ENCODE data around the gene MERTK.
"Not testable (repeated sequence)": the region's sequence is repeated elsewhere in the genome, so short reads cannot be mapped to it uniquely, and the experiment has no call there.

The MERTK gene

DNA sequence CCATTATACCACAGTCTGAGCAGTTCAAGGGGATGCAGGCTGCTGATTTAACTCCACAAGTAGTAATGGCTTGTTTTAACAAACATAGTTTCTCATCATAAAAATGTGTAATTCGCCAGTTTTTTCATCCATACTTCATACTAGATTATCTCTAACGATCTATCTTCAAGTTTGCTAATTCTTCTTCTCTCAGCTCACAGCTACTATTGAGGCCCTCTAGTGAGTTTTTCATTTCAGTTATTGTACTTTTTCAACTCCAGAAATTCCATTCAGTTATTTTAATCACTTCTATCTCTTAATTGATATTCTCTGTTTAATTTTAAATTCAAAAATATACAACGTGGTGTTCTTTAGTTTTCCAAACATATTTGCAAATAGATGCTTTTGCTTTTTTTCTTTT lies 136.5 kb downstream of the MERTK start:
- TF ChIP-seq, protein P1, sequence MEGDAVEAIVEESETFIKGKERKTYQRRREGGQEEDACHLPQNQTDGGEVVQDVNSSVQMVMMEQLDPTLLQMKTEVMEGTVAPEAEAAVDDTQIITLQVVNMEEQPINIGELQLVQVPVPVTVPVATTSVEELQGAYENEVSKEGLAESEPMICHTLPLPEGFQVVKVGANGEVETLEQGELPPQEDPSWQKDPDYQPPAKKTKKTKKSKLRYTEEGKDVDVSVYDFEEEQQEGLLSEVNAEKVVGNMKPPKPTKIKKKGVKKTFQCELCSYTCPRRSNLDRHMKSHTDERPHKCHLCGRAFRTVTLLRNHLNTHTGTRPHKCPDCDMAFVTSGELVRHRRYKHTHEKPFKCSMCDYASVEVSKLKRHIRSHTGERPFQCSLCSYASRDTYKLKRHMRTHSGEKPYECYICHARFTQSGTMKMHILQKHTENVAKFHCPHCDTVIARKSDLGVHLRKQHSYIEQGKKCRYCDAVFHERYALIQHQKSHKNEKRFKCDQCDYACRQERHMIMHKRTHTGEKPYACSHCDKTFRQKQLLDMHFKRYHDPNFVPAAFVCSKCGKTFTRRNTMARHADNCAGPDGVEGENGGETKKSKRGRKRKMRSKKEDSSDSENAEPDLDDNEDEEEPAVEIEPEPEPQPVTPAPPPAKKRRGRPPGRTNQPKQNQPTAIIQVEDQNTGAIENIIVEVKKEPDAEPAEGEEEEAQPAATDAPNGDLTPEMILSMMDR (conservative IDR thresholded peaks at IDR 0.05; ENCODE audit: control insufficient read depth, insufficient read depth, low read depth, low read length) = no peak
- no peak overlapping the region for H3K4me3 ChIP-seq (ENCODE audit: control insufficient read depth, low read depth, low read length)
- no peak for DNase-seq (ENCODE audit: low read depth)

DNA sequence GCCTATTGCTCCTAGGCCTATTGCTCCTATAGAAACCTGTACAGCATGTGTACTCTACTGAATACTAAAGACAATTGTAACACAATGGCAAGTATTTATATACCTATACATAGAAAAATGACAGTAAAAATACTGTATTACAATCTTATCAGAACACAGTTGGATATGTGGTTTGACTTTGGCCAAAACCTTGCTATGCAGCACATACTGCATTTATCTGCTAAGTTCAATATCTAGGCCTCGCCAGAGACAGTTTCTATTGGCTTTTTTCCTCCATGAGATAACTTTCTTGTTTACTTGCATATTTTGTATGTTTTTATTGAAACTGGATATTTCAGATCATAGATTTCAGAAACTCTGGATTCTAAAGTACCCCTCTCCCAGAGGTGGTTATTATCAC lies 137.4 kb downstream of the MERTK start:
- no peak overlapping the region for H3K4me3 ChIP-seq (ENCODE audit: control insufficient read depth, low read depth, low read length)
- TF ChIP-seq, protein P1 (conservative IDR thresholded peaks at IDR 0.05; ENCODE audit: control insufficient read depth, insufficient read depth, low read depth, low read length) = no peak
- DNase-seq (ENCODE audit: low read depth) = no peak

DNA sequence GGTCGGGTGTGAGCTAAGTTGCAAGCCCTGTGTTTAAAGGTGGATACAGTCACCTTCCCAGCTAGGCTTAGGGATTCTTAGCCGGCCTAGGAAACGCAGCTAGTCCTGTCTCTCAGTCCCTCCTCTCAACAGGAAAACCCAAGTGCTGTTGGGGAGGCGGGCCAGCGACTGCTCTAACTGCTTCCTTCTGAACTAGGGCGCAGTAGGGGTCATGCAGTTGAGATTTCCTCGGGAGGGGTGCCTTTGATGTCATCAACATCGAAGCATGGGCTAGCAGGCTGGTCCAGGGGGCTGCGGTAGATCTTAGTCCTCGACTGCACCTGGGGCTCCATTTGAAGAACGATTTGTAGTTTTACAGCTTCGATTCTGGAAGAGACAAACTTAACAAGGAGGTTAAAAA lies 141.1 kb downstream of the MERTK start:
- not testable (repeated sequence) for DNase-seq (ENCODE audit: low read depth); H3K4me3 ChIP-seq (ENCODE audit: control insufficient read depth, low read depth, low read length)

DNA sequence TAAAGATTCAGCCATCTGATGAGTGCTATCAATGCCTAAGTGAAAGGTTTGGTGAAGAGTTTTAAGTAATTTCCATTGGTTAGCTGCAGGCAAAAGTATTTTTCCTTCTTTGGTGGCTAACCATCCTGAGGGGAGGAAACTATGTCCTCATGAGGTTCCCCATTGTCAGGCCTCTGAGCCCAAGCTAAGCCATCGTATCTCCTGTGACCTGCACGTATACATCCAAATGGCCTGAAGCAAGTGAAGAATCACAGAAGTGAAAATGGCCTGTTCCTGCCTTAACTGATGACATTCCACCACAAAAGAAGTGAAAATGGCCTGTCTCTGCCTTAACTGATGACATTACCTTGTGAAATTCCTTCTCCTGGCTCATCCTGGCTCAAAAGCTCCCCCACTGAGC lies 141.7 kb downstream of the MERTK start:
- H3K4me3 ChIP-seq (ENCODE audit: control insufficient read depth, low read depth, low read length); DNase-seq (ENCODE audit: low read depth): not testable (repeated sequence)

DNA sequence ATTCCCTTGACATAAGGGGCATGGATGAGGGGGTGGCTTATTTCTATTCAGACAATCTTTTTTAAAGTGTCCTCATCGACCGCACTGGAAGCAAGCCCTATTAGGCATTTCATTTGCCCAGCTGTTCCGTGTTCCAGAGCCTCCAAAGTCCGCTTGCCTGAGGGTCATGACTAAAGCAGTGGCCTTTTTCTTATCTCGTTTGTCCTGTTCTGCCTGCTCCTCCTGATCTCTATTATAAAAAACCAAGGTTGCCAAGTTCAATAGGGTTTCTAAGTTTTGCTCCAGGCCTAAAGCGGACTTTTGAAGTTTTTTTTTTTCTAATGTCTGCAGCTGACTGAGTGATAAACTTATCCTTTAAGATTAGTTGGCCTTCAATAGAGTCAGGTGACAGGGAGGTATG lies 143.1 kb downstream of the MERTK start:
- H3K4me3 ChIP-seq (ENCODE audit: control insufficient read depth, low read depth, low read length); DNase-seq (ENCODE audit: low read depth): not testable (repeated sequence)

DNA sequence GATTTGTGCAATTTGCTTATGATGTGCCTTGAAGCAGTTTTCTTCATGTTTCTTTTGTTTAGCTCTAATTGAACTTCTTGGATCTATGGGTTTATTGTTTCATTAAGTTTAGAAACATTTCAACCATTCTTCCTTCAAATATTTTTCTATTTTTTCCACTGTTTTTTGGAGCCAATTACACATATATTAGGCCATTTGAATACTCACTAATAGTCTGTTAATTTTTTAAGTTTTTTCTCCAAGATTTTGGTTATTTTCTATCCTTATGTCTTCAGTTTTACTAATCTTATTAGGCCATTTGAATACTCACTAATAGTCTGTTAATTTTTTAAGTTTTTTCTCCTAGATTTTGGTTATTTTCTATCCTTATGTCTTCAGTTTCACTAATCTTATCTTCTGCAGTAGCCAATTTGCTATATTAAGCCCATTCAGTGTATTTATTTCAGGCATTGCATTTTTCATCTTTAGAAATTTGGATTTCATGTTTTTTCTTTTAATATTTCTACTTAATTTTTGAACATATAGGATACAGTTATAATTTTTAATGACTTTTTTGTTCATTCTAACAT lies 147.1 kb downstream of the MERTK start:
- TF ChIP-seq, protein P1 (conservative IDR thresholded peaks at IDR 0.05; ENCODE audit: control insufficient read depth, insufficient read depth, low read depth, low read length) = no peak
- no peak for DNase-seq (ENCODE audit: low read depth)
- no peak overlapping the region for H3K4me3 ChIP-seq (ENCODE audit: control insufficient read depth, low read depth, low read length)

DNA sequence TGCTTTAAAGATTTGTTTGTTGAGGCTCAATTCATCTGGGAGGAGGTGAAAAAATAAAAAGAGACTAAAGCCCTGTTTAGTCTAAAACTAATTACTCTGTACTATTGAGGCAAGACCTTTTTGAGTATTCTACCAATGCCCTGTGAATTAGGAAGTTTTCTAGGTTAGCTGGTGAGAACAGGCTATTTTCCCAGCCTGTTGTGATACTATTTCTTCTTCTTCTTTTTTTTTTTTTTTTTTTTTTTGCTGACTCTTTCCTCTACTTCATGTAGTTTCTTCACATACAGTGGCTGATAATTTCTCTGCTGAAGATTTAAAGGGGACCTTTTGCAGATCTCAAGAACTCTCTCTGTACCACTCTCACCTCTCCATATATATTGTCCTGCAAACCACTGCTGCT lies 147.8 kb downstream of the MERTK start:
- DNase-seq (ENCODE audit: low read depth) = no peak
- H3K4me3 ChIP-seq (ENCODE audit: control insufficient read depth, low read depth, low read length) = no peak overlapping the region
- TF ChIP-seq, protein P1 (conservative IDR thresholded peaks at IDR 0.05; ENCODE audit: control insufficient read depth, insufficient read depth, low read depth, low read length) = no peak

DNA sequence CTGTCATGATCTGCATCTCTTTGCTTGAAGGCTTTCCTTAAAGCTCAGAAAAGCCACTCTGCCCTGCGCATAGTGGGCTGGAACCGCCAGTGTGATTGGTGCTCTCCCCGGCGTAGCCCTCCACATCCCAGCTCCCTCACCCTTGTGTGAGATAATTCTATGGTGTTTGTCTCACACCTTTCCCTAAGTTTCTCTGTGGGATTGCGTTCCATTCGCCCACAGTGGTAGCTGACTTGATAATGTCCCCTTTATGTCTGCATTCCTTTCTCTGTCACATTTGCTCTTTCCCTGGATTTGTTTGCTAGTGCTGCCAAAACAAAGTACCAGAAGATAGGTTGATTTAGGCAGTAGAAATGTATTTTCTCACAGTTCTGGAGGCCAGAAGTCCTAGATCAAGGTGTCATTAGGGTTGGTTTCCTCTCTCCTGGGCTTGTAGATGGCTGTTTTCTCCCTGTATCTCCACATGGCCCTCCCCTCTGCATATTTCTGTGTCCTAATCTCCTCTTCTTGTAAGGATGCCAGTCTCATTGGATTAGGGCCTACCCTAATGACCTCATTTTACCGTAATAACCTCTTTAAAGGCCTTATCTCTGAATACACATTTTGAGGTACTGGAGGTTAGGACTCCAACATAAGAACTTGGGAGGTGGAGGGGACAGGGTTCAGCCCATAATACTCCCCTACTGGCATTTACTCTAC lies 149.3 kb downstream of the MERTK start:
- H3K4me3 ChIP-seq (ENCODE audit: control insufficient read depth, low read depth, low read length) = no peak overlapping the region
- TF ChIP-seq, protein P1 (conservative IDR thresholded peaks at IDR 0.05; ENCODE audit: control insufficient read depth, insufficient read depth, low read depth, low read length) = no peak
- DNase-seq (ENCODE audit: low read depth) = no peak
